ENCODE measurements around the gene TMED9. TPM values are rescaled to one million over a fixed set of nuclear protein-coding genes. Genes with fewer than 3 reads are reported as not detected.

Gene TMED9
- total RNA-seq, 4 donors from 2014 or later, result 96.5 to 141 (median 119) TPM

DNA sequence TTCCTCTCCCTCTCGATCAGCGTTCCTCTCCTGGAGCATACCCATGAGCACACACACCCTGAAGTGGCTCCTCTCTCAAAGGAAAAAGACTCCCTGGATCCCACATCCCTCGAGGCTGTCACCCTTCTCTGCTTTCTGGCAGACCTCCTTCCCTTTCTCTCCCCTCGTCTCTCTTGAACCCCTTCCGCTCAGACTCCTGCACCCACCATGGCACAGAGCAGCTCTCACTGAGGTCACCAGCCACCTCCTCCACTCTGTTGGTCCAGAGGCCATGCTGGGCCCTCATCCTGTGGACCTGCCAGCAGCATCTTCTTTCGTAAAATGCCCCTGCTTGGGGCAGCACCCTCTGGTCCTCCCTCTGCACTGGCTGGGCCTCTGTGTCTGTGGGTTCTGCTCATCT, 13.7 kb downstream of the TMED9 start:
- no peaks in the 10 kb centered on the region for H3K9me3 ChIP-seq
- no peak overlapping the region for H3K27ac ChIP-seq
- no peak overlapping the region for H3K4me3 ChIP-seq
- H3K27me3 ChIP-seq, result no peaks in the 10 kb centered on the region
- no peak for DNase-seq
- TF ChIP-seq, protein P1, sequence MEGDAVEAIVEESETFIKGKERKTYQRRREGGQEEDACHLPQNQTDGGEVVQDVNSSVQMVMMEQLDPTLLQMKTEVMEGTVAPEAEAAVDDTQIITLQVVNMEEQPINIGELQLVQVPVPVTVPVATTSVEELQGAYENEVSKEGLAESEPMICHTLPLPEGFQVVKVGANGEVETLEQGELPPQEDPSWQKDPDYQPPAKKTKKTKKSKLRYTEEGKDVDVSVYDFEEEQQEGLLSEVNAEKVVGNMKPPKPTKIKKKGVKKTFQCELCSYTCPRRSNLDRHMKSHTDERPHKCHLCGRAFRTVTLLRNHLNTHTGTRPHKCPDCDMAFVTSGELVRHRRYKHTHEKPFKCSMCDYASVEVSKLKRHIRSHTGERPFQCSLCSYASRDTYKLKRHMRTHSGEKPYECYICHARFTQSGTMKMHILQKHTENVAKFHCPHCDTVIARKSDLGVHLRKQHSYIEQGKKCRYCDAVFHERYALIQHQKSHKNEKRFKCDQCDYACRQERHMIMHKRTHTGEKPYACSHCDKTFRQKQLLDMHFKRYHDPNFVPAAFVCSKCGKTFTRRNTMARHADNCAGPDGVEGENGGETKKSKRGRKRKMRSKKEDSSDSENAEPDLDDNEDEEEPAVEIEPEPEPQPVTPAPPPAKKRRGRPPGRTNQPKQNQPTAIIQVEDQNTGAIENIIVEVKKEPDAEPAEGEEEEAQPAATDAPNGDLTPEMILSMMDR (IDR thresholded peaks at IDR 0.05), result no peak
- no peak for TF ChIP-seq POLR2A (IDR thresholded peaks at IDR 0.05)
- intact Hi-C loops (cut with DNase I), result no loop called here
- H3K4me1 ChIP-seq, result peaks cover 26 to 57% (median 33%) of the 10 kb centered on the region in 3 donors
- H3K36me3 ChIP-seq, result peaks cover 0 to 46% (median 0%) of the 10 kb centered on the region in 3 donors
- WGBS, 2 donors, result 79 to 88% methylated on average over 6 of the region's 6 CpGs

DNA sequence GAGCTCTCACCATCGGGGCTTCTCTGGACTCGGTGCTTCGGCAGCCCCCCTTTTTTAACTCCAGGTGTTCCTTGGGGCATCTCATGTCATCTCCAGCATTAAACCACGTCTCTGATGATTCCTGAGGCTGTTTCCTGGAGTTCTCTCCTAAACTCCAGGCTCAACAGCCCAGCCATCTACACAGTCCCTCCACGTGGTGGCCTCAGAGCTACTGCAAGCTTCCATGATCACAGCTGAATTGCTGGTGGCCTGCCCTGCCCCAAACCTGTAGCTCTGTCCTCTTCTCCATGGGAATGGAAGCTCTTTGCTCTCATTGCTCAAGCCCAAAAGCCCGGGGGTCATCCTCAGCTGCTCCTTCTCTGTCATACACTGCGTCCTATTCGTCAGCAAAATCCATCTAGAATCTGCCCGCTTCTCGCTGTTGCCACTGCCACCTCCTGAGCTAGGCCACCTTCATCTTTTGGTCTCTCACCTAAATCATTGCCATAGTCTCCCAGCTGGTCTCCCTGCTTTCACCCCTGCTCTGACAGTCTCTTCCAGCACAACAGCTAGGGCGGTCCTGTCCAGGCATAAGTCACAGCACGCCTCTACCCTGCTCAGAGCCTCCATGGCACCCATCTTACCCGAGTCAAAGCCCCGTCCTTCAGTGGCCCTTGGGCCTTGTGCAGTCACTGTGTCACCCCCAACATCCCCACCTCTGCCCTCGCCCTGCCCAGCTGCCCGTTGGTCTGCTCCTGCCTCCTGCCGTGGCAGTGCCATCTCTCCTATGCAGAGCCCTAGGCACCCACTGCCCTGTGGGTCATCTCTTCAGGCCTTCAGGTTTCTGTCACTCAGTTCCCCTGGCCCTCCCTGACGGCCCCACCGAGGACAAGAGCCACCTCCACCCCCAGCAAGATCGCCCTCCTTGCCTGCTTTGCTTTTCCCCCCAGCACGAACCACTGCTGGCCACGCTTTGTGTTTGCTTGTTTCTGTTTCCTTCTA, 14.4 kb downstream of the TMED9 start:
- intact Hi-C loops (cut with DNase I), result no loop called here
- no peak overlapping the region for H3K4me3 ChIP-seq
- WGBS, 2 donors, result 78 to 85% methylated on average over 21 of the region's 22 CpGs
- H3K9me3 ChIP-seq, result no peaks in the 10 kb centered on the region
- H3K27ac ChIP-seq, result no peak overlapping the region
- DNase-seq, result no peak
- peaks cover 0 to 46% (median 0%) of the 10 kb centered on the region in 3 donors for H3K36me3 ChIP-seq
- peaks cover 21 to 50% (median 26%) of the 10 kb centered on the region in 3 donors for H3K4me1 ChIP-seq
- TF ChIP-seq POLR2A (IDR thresholded peaks at IDR 0.05), result no peak
- TF ChIP-seq, protein P1 (IDR thresholded peaks at IDR 0.05), result no peak
- no peaks in the 10 kb centered on the region for H3K27me3 ChIP-seq

DNA sequence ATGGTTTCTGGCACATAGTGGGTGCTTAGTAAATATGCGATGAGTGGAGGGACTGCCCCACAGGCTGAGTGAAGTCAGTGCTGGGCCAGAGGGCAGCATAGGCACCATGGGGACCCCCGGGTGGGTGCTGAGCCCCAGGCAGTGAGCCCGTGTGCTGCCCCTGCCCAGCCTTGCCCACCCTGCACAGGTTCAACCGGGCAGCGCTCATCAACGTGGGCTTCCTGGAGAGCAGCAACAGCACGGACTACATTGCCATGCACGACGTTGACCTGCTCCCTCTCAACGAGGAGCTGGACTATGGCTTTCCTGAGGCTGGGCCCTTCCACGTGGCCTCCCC, 15.1 kb downstream of the TMED9 start:
- peak overlapping the region in 1 of 4 donors; percentile 2 for H3K27ac ChIP-seq

DNA sequence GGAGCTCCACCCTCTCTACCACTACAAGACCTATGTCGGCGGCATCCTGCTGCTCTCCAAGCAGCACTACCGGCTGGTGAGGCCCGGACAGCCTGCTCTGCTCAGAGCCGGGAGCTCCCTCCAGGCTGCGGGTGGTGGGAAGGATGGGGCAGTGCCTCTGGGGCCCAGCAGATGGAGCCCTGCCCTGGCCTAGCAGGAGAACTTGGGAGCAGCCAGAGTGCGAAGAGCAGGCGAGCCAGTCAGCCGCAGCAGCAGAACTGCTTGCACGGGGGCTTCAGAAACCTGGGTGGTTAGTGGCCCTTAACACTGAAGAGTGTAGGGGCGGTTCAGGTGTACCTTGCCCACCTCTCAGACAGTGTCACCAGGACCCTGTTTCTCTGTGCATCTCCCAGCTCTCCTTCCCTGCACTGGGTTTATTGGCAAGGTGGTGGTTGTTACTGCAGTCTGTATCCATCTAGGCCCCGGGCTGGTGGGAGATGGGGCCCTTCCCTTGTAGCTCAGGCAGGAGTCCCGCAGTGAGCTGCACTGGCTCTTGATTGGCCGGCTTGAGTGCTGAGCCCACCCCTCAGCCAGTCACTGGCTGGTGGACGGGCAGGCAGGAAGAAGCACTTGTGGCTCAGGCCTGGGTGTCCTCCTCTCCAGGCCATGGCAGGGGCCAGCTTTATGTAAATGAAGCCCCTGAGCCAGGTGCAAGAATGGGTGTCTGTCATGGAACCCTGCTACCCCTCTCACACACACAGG, 15.6 kb downstream of the TMED9 start:
- DNase-seq, result no peak
- H3K4me1 ChIP-seq, result peaks cover 9 to 37% (median 14%) of the 10 kb centered on the region in 3 donors
- H3K9me3 ChIP-seq, result no peaks in the 10 kb centered on the region
- intact Hi-C loops (cut with DNase I), result no loop called here
- H3K27ac ChIP-seq, result peak overlapping the region in 1 of 4 donors; percentile 2
- no peak overlapping the region for H3K4me3 ChIP-seq
- WGBS, 2 donors, result 20 to 21% methylated on average over 1 to 5 of the region's 15 CpGs
- TF ChIP-seq POLR2A (IDR thresholded peaks at IDR 0.05), result no peak
- TF ChIP-seq, protein P1 (IDR thresholded peaks at IDR 0.05), result peak; percentile 51 to 92 (median 84)
- H3K27me3 ChIP-seq, result no peaks in the 10 kb centered on the region
- peaks cover 0 to 50% (median 0%) of the 10 kb centered on the region in 3 donors for H3K36me3 ChIP-seq

More for the DNA sequence above, 15.1 kb downstream of the TMED9 start:
- Histone ChIP-seq H3K9me3 (no peaks in the 10 kb centered on the region), H3K36me3 (peaks cover 0 to 46% (median 0%) of the 10 kb centered on the region in 3 donors), H3K4me1 (peaks cover 14 to 43% (median 19%) of the 10 kb centered on the region in 3 donors), H3K27me3 (no peaks in the 10 kb centered on the region), H3K4me3 (no peak overlapping the region)
- no peak for TF ChIP-seq POLR2A (IDR thresholded peaks at IDR 0.05)
- TF ChIP-seq, protein P1 (IDR thresholded peaks at IDR 0.05), result no peak
- 0% methylated on average over 1 of the region's 11 CpGs; no CpG with 5 or more reads in 1 of the 2 donors for WGBS, 2 donors
- no peak for DNase-seq
- intact Hi-C loops (cut with DNase I), result no loop called here
